ENCODE data around the gene SCD. TPM values are rescaled to one million over a fixed set of nuclear protein-coding genes. Genes with fewer than 3 reads are reported as not detected.

SCD gene
- total RNA-seq, 3 donors from 2014 or later, result 72.8 to 461 (median 112) TPM

DNA sequence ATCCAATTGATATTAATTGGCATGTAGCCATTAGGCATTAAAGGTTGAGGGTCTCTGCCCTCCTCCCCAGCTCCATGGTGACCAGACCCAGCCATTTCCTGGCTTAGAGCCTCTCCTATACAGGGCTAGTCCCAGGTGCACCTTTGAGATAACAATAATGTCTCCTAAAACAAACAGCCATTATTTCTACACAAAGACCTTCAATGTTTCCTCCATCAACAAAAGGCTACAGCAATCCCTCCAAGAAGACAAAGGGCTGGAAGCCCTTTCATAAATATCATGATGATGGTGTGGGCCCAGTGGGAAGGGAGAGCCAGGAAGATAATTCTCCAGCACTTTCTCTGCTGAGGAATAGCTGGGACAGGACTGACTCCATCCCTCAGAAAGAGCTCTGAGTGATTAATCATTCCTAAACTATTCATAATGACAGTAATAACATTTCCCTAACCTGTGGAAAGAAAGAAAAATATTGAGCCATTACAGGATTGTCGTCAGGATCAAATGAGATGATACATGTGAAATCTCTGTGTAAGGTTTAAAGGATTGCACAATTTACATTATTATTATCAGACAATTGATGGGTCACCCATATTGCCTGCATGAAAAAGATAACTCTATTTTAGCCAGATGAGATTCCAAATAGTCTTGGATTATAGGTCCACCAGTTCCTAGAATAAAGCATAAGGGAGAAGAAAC lies 27.2 kb upstream of the SCD start:
- H3K4me1 ChIP-seq, result no peaks in the 10 kb centered on the region
- no peaks in the 10 kb centered on the region for H3K9me3 ChIP-seq
- no peaks in the 10 kb centered on the region for H3K36me3 ChIP-seq
- intact Hi-C loops (cut with DNase I; ENCODE audit: low total_unique reads), result no loop called here
- no peak overlapping the region for H3K27ac ChIP-seq
- peaks cover 0 to 14% of the 10 kb centered on the region in 2 donors for H3K27me3 ChIP-seq
- DNase-seq (ENCODE audit: low spot score in 2 of 2), result no peak
- no peak overlapping the region for H3K4me3 ChIP-seq
- TF ChIP-seq POLR2A (IDR thresholded peaks at IDR 0.05), result no peak
- TF ChIP-seq POLR2AphosphoS5 (IDR thresholded peaks at IDR 0.05), result no peak
- TF ChIP-seq, protein P1, sequence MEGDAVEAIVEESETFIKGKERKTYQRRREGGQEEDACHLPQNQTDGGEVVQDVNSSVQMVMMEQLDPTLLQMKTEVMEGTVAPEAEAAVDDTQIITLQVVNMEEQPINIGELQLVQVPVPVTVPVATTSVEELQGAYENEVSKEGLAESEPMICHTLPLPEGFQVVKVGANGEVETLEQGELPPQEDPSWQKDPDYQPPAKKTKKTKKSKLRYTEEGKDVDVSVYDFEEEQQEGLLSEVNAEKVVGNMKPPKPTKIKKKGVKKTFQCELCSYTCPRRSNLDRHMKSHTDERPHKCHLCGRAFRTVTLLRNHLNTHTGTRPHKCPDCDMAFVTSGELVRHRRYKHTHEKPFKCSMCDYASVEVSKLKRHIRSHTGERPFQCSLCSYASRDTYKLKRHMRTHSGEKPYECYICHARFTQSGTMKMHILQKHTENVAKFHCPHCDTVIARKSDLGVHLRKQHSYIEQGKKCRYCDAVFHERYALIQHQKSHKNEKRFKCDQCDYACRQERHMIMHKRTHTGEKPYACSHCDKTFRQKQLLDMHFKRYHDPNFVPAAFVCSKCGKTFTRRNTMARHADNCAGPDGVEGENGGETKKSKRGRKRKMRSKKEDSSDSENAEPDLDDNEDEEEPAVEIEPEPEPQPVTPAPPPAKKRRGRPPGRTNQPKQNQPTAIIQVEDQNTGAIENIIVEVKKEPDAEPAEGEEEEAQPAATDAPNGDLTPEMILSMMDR (IDR thresholded peaks at IDR 0.05), result no peak

DNA sequence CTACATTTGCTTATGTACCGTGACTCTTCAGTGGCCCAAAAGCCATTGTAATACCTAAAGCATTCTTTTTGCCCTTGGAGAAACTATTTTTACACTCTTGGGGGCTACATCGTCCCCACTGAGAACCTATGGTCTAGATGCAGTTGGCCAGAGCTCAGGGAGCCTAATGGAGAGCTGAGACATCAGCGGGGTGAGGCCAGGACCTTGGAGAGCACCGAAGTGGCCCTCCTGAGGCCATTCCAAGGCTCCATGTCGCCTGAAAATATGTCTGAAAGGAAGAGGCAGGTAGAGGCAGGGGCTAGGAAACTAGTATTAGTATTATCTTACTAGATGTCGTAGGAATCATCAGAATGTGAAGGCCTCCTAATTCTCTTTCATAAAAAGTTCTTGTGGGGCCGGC lies 21.9 kb upstream of the SCD start:
- peaks cover 0 to 26% of the 10 kb centered on the region in 2 donors for H3K27me3 ChIP-seq
- H3K27ac ChIP-seq, result no peak overlapping the region
- no peaks in the 10 kb centered on the region for H3K4me1 ChIP-seq
- no peaks in the 10 kb centered on the region for H3K9me3 ChIP-seq
- DNase-seq (ENCODE audit: low spot score in 2 of 2), result no peak
- H3K4me3 ChIP-seq, result no peak overlapping the region
- intact Hi-C loops (cut with DNase I; ENCODE audit: low total_unique reads), result no loop called here
- TF ChIP-seq, protein P1 (IDR thresholded peaks at IDR 0.05), result no peak
- no peak for TF ChIP-seq POLR2A (IDR thresholded peaks at IDR 0.05)
- no peaks in the 10 kb centered on the region for H3K36me3 ChIP-seq

DNA sequence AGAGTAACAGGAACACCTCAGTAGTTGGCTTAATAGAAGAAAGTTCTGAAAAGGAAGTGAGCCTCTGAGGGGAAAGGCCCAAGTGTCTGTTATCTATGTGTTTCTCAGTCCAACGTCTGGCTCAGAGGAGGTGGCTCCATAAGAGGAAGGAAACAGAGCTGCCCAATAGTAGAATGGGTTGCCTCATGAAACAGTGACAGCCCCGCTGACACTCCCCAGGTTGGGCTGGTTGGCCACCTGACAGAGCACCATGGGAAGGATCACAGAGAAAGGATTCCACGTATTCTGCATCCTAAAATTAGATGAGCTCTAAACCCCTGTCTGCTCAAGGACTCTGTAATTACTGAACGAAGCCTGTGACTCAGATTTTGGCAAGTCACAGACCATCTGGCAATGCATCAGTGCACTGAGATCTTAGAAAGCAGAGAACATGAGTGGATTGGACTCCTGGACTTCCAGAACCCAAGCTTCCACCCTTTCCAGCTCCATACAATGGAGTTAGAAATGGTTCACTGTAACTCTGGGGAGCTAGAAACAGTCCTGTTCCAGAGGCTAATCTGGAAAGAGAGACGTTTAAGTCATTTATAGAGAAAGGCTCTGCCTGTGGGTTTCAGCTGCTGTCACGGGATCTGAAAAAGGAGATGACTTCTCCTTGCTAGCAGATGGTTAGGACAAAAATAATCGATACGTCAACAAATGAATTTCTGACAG lies 19.9 kb upstream of the SCD start:
- H3K4me1 ChIP-seq, result no peaks in the 10 kb centered on the region
- intact Hi-C loops (cut with DNase I; ENCODE audit: low total_unique reads), result no loop called here
- H3K27me3 ChIP-seq, result peaks cover 0 to 29% of the 10 kb centered on the region in 2 donors
- TF ChIP-seq POLR2AphosphoS5 (IDR thresholded peaks at IDR 0.05) (no peak), POLR2A (IDR thresholded peaks at IDR 0.05) (no peak)
- TF ChIP-seq, protein P1 (IDR thresholded peaks at IDR 0.05), result no peak
- no peaks in the 10 kb centered on the region for H3K36me3 ChIP-seq
- no peaks in the 10 kb centered on the region for H3K9me3 ChIP-seq
- no peak for DNase-seq (ENCODE audit: low spot score in 2 of 2)
- H3K27ac ChIP-seq, result no peak overlapping the region
- no peak overlapping the region for H3K4me3 ChIP-seq

- no peaks in the 10 kb centered on the region for H3K36me3 ChIP-seq
- H3K4me3 ChIP-seq, result no peak overlapping the region
- TF ChIP-seq POLR2A (IDR thresholded peaks at IDR 0.05), result no peak
- TF ChIP-seq, protein P1 (IDR thresholded peaks at IDR 0.05), result no peak
- no peak for TF ChIP-seq POLR2AphosphoS5 (IDR thresholded peaks at IDR 0.05)
- H3K27me3 ChIP-seq, result peaks cover 0 to 29% of the 10 kb centered on the region in 2 donors
- DNase-seq (ENCODE audit: low spot score in 2 of 2), result no peak
- intact Hi-C loops (cut with DNase I; ENCODE audit: low total_unique reads), result no loop called here
- no peaks in the 10 kb centered on the region for H3K9me3 ChIP-seq
- H3K27ac ChIP-seq, result no peak overlapping the region
- no peaks in the 10 kb centered on the region for H3K4me1 ChIP-seq
These were observed 19.4 kb upstream of the SCD start for GRCh38 chr10:100327718-100328009.

GRCh38 chr10:100328198-100328597 lies 18.8 kb upstream of the SCD start:
- no peak for DNase-seq (ENCODE audit: low spot score in 2 of 2)
- no peak overlapping the region for H3K4me3 ChIP-seq
- no peak overlapping the region for H3K27ac ChIP-seq
- no peaks in the 10 kb centered on the region for H3K9me3 ChIP-seq
- no peaks in the 10 kb centered on the region for H3K4me1 ChIP-seq
- H3K36me3 ChIP-seq, result no peaks in the 10 kb centered on the region
- H3K27me3 ChIP-seq, result peaks cover 0 to 29% of the 10 kb centered on the region in 2 donors
- intact Hi-C loops (cut with DNase I; ENCODE audit: low total_unique reads), result no loop called here
- TF ChIP-seq, protein P1 (IDR thresholded peaks at IDR 0.05), result no peak
- TF ChIP-seq POLR2AphosphoS5 (IDR thresholded peaks at IDR 0.05) (no peak), POLR2A (IDR thresholded peaks at IDR 0.05) (no peak)
